ENCODE measurements around the gene ANKRD66.

ANKRD66 gene

GRCh38 chr6:46764961-46765360 lies 18.2 kb downstream of the ANKRD66 start:
- no peak overlapping the region for H3K4me3 ChIP-seq (ENCODE audit: low read depth, low read length)
- H3K36me3 ChIP-seq (ENCODE audit: control insufficient read depth in 2 of 2, insufficient read depth in 1 of 2, low read length in 2 of 2), result no peaks in the 10 kb centered on the region
- H3K27ac ChIP-seq (ENCODE audit: extremely low read depth, low read depth, low read length), result no peak overlapping the region
- no peak for TF ChIP-seq ZNF76 (tag by site-specific recombination; IDR thresholded peaks at IDR 0.05; ENCODE audit: borderline replicate concordance, low read depth)
- TF ChIP-seq ZNF423 (tag by site-specific recombination; IDR thresholded peaks at IDR 0.05), result no peak
- no peak for TF ChIP-seq ZNF248 (tag by site-specific recombination; IDR thresholded peaks at IDR 0.05)
- no peak for TF ChIP-seq KLF8 (tag by site-specific recombination; IDR thresholded peaks at IDR 0.05)
- no peak for TF ChIP-seq OSR2 (tag by site-specific recombination; IDR thresholded peaks at IDR 0.05)
- TF ChIP-seq YY1 (tag by site-specific recombination; IDR thresholded peaks at IDR 0.05), result no peak
- no peak for TF ChIP-seq ZNF138 (tag by site-specific recombination; IDR thresholded peaks at IDR 0.05; ENCODE audit: borderline replicate concordance)
- no peak for TF ChIP-seq ZNF280C (tag by site-specific recombination; IDR thresholded peaks at IDR 0.05)
- TF ChIP-seq ZNF510 (tag by site-specific recombination; IDR thresholded peaks at IDR 0.05; ENCODE audit: insufficient replicate concordance), result no peak
- ChIA-PET CTCF (no interaction called here), POLR2A (no interaction called here)
- peaks cover 4% of the 10 kb centered on the region; the same call in 1 of the 2 replicates for H3K9me3 ChIP-seq (ENCODE audit: control insufficient read depth, insufficient read depth, low read depth, low read length)
- 0 out of 2 replicates have a peak, but pooled peaks cover 4% of the 10 kb centered on the region for H3K4me1 ChIP-seq (ENCODE audit: control insufficient read depth, insufficient read depth, low read length)

GRCh38 chr6:46772016-46772415 lies 25.3 kb downstream of the ANKRD66 start:
- ChIA-PET POLR2A (interaction anchor here (1.1 kb wide), 1 partner anchor 22 kb away, joined by 9 read pairs; no protein-coding TSS in a partner anchor), CTCF (interaction anchor here (0.9 to 1.0 kb wide), 2 partner anchors 76 to 551 kb away, joined by 3 read pairs; no protein-coding TSS in a partner anchor)
- no peak overlapping the region for H3K27ac ChIP-seq (ENCODE audit: extremely low read depth, low read depth, low read length)
- H3K4me3 ChIP-seq (ENCODE audit: low read depth, low read length), result no peak overlapping the region
- peaks cover under 1% of the 10 kb centered on the region; the same call in 1 of the 2 replicates for H3K9me3 ChIP-seq (ENCODE audit: control insufficient read depth, insufficient read depth, low read depth, low read length)
- TF ChIP-seq, protein P1, sequence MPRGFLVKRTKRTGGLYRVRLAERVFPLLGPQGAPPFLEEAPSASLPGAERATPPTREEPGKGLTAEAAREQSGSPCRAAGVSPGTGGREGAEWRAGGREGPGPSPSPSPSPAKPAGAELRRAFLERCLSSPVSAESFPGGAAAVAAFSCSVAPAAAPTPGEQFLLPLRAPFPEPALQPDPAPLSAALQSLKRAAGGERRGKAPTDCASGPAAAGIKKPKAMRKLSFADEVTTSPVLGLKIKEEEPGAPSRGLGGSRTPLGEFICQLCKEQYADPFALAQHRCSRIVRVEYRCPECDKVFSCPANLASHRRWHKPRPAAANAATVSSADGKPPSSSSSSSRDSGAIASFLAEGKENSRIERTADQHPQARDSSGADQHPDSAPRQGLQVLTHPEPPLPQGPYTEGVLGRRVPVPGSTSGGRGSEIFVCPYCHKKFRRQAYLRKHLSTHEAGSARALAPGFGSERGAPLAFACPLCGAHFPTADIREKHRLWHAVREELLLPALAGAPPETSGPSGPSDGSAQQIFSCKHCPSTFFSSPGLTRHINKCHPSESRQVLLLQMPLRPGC (tag by site-specific recombination; IDR thresholded peaks at IDR 0.05), result no peak
- no peaks in the 10 kb centered on the region for H3K36me3 ChIP-seq (ENCODE audit: control insufficient read depth in 2 of 2, insufficient read depth in 1 of 2, low read length in 2 of 2)
- no peaks in the 10 kb centered on the region for H3K4me1 ChIP-seq (ENCODE audit: control insufficient read depth, insufficient read depth, low read length)

GRCh38 chr6:46772762-46773161 lies 26.0 kb downstream of the ANKRD66 start:
- no peak overlapping the region for H3K27ac ChIP-seq (ENCODE audit: extremely low read depth, low read depth, low read length)
- no peaks in the 10 kb centered on the region for H3K9me3 ChIP-seq (ENCODE audit: control insufficient read depth, insufficient read depth, low read depth, low read length)
- no peaks in the 10 kb centered on the region for H3K36me3 ChIP-seq (ENCODE audit: control insufficient read depth in 2 of 2, insufficient read depth in 1 of 2, low read length in 2 of 2)
- TF ChIP-seq ELK4 (IDR thresholded peaks at IDR 0.05; ENCODE audit: borderline replicate concordance, low read depth, low read length) (no peak), ZNF140 (tag by site-specific recombination; IDR thresholded peaks at IDR 0.05) (no peak), ZNF202 (tag by site-specific recombination; IDR thresholded peaks at IDR 0.05; ENCODE audit: borderline replicate concordance) (no peak), KLF8 (tag by site-specific recombination; IDR thresholded peaks at IDR 0.05) (no peak), ZNF394 (tag by site-specific recombination; IDR thresholded peaks at IDR 0.05; ENCODE audit: borderline replicate concordance) (no peak), ZNF514 (tag by site-specific recombination; IDR thresholded peaks at IDR 0.05) (no peak)
- no peaks in the 10 kb centered on the region for H3K4me1 ChIP-seq (ENCODE audit: control insufficient read depth, insufficient read depth, low read length)
- H3K4me3 ChIP-seq (ENCODE audit: low read depth, low read length), result no peak overlapping the region
- ChIA-PET POLR2A (interaction anchor here (0.6 kb wide), 1 partner anchor 383 kb away, joined by 3 read pairs; no protein-coding TSS in a partner anchor), CTCF (interaction anchor here (0.7 to 1.1 kb wide), 4 partner anchors 10 to 683 kb away, joined by 3 to 5 read pairs (median 4); no protein-coding TSS in a partner anchor)
